MCF 10A (cell line): Measurements from ENCODE around the gene MYBL2. TPM values are rescaled to one million over a fixed set of nuclear protein-coding genes. Genes with fewer than 3 reads are reported as not detected.

Experiments used
- BruUV-seq: library from RNA; stranded (reverse); fragments of 400-500 nt; replicated peaks from 2 replicates; lab custom pipeline; 2021; lab: Mats Ljungman, UMichigan
- CTCF ChIA-PET: fragments of 300-600 bp; sonication (Branson Sonifier 250); formaldehyde crosslinking; extraction: SDS; loops from one replicate; lab custom pipeline; 2021; ENCODE audit warnings: antibody characterized with exemption, inconsistent platforms; lab: Yijun Ruan, JAX
- POLR2A ChIA-PET: fragments of 300-600, 350-650 bp; sonication (Branson Sonifier 250); formaldehyde crosslinking; extraction: SDS; loops from one replicate; lab custom pipeline; 2020; ENCODE audit warnings: antibody characterized with exemption, inconsistent platforms; lab: Yijun Ruan, JAX
- DNase-seq: peaks from one replicate; pipeline ENCODE4 v3.0.0-alpha.2; 2018; ENCODE audit not compliant: unreplicated experiment
- H3K27ac Mint-ChIP-seq: one replicate; pipeline ENCODE4 v1.8.0; 2022; ENCODE audit warnings: mild to moderate bottlenecking, low read depth, mixed read lengths; ENCODE audit not compliant: unreplicated experiment
- H3K27me3 Mint-ChIP-seq: one replicate; pipeline ENCODE4 v1.8.0; 2022; ENCODE audit warnings: mixed read lengths; ENCODE audit not compliant: insufficient read depth, unreplicated experiment
- H3K36me3 Mint-ChIP-seq: one replicate; pipeline ENCODE4 v1.8.0; 2022; ENCODE audit warnings: mild to moderate bottlenecking, moderate library complexity, mixed read lengths; ENCODE audit not compliant: insufficient read depth, unreplicated experiment
- H3K4me1 Mint-ChIP-seq: one replicate; pipeline ENCODE4 v1.8.0; 2022; ENCODE audit warnings: mixed read lengths; ENCODE audit not compliant: insufficient read depth, unreplicated experiment
- H3K4me3 Mint-ChIP-seq: one replicate; pipeline ENCODE4 v1.8.0; 2022; ENCODE audit warnings: mild to moderate bottlenecking, moderate library complexity, mixed read lengths; ENCODE audit not compliant: unreplicated experiment
- H3K9me3 Mint-ChIP-seq: one replicate; pipeline ENCODE4 v1.8.0; 2022; ENCODE audit warnings: mixed read lengths; ENCODE audit not compliant: unreplicated experiment
- CTCF ChIP-seq: fragments of 200-600 bp; IDR thresholded peaks from one replicate; pipeline ENCODE4 v1.8.0; 2022; ENCODE audit warnings: antibody characterized with exemption, mild to moderate bottlenecking; ENCODE audit not compliant: unreplicated experiment
- intact Hi-C: fragments of 100-400 bp; cut with micrococcal nuclease; formaldehyde crosslinking; loops from 2 replicates; pipeline ENCODE4 v1.14.1; 2022
- total RNA-seq: library from RNA; stranded (reverse); gene quantifications from 2 replicates; pipeline ENCODE4 v1.2.3, GENCODE V29; 2022

MYBL2 gene
- total RNA-seq, 1 experiment from 2014 or later, result 44.3 TPM

DNA sequence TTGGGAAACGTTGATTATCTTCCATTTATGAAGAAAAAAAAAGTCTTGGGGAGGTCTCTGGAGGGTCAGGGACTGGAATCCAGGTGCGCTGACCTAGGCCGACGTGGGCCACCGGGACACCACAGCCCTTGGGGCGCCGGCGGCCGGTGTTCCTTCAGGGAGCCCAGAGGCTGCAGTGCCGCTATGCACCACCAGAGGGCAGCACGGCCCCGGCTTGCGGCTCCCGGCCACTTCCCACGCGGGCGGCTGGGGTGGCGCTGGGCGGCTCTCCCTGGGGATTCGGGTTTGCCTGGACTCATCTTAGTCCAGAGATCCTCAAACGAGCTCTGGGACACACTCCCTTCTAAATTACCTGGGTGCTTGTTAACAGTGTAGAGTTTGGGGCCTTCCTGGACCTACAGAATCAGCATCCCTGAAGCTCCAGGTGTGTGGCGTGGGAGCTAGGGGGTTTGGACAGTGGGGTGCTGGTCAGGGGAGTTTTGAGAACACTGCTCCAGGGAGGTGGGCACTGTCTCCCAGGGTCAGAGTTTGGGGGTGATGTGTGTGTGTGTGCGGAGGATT lies 82.9 kb downstream of the MYBL2 start:
- H3K9me3 Mint-ChIP-seq, result no peaks in the 10 kb centered on the region
- H3K4me3 Mint-ChIP-seq, result no peak overlapping the region
- ChIA-PET POLR2A (interaction anchor here (0.5 to 4.8 kb wide), 9 partner anchors 8 to 440 kb away, joined by 3 to 18 read pairs (median 3); no protein-coding TSS in a partner anchor), CTCF (interaction anchor here (0.6 to 16.1 kb wide), 104 partner anchors 8 to 1888 kb away, joined by 3 to 521 read pairs (median 4); partner anchors contain the start of gene GTSF1L)
- DNase-seq, result peak; percentile 75
- peak overlapping the region; percentile 94 for H3K27ac Mint-ChIP-seq
- H3K36me3 Mint-ChIP-seq, result no peaks in the 10 kb centered on the region
- peak; percentile 100 for TF ChIP-seq CTCF
- intact Hi-C loops, result loop anchor here (1.0 to 10.0 kb wide), 4 partner anchors 95 to 441 kb away; no protein-coding TSS in a partner anchor
- no peaks in the 10 kb centered on the region for H3K27me3 Mint-ChIP-seq
- no TSS peak for BruUV-seq
- peaks cover 19% of the 10 kb centered on the region for H3K4me1 Mint-ChIP-seq

GRCh38 chr20:43750774-43751166 lies 83.9 kb downstream of the MYBL2 start:
- no peaks in the 10 kb centered on the region for H3K27me3 Mint-ChIP-seq
- no TSS peak for BruUV-seq
- CTCF ChIA-PET, result interaction anchor here (0.6 to 16.1 kb wide), 56 partner anchors 9 to 756 kb away, joined by 3 to 521 read pairs (median 6); partner anchors contain the start of gene GTSF1L
- no peaks in the 10 kb centered on the region for H3K36me3 Mint-ChIP-seq
- no peak for TF ChIP-seq CTCF
- no peak overlapping the region for H3K4me3 Mint-ChIP-seq
- no peak for DNase-seq
- intact Hi-C loops, result loop anchor here (1.0 to 10.0 kb wide), 3 partner anchors 94 to 440 kb away; no protein-coding TSS in a partner anchor
- no peaks in the 10 kb centered on the region for H3K9me3 Mint-ChIP-seq
- POLR2A ChIA-PET, result interaction anchor here (0.9 to 4.8 kb wide), 6 partner anchors 99 to 439 kb away, joined by 3 to 18 read pairs (median 7); no protein-coding TSS in a partner anchor
- H3K27ac Mint-ChIP-seq, result peak overlapping the region; percentile 94
- H3K4me1 Mint-ChIP-seq, result peaks cover 19% of the 10 kb centered on the region

DNA sequence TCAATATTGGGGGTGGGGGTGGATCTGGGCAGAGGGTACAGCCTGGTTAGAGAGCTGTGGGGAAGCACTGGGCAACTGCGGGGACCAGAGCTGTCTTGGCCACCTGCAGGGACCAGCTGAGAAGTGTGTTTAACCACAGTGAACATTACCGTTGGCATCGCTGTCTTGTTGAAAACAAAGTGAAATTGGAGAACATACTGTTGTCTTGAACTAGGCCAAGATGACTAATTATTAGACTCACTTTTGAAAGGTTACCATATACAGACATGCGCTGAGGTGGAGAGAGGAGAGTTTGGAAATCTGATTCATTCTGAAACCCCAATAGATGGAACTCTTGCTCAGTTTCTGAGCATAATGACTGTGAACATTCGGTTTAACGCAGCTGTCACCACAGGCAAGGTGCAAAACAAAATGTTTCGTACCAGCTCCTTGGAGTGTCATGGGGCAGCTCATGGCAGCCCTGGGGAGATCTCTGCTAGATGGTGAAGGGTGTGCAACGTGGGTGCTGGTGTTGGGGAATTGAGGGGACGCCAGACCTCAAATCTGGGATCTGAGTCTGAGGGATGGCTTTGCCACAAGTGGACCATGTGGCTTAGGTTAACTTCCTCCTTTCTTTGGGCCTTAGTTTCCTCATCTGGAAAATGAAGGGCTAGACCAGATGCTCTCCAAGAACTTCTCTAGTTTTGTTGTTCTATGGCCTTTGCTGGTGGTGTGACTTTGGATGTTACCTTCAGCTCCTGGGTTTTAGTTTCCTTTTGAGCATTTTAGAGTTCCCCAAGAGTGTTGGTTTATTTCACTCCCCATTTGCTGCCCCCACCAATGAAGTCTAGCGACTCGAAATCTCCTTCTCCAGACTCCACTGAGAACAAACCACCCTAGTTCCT lies 84.5 kb downstream of the MYBL2 start:
- TF ChIP-seq CTCF, result no peak
- Mint-ChIP-seq H3K4me3 (no peak overlapping the region), H3K9me3 (no peaks in the 10 kb centered on the region), H3K36me3 (no peaks in the 10 kb centered on the region), H3K27me3 (no peaks in the 10 kb centered on the region), H3K4me1 (peaks cover 16% of the 10 kb centered on the region), H3K27ac (peak overlapping the region; percentile 94)
- ChIA-PET CTCF (interaction anchor here (0.6 to 16.1 kb wide), 47 partner anchors 10 to 757 kb away, joined by 3 to 521 read pairs (median 6); partner anchors contain the start of gene GTSF1L), POLR2A (interaction anchor here (1.3 to 4.8 kb wide), 5 partner anchors 98 to 438 kb away, joined by 4 to 18 read pairs (median 8); no protein-coding TSS in a partner anchor)
- DNase-seq, result peak; percentile 89
- intact Hi-C loops, result loop anchor here (1.0 to 10.0 kb wide), 3 partner anchors 93 to 439 kb away; no protein-coding TSS in a partner anchor
- BruUV-seq, result no TSS peak
